Neuronal stem cell (in vitro differentiated cells): Measurements from ENCODE around the gene HERC5.

ENCODE experiments used
- DNase-seq: peaks from one replicate; pipeline ENCODE4 v3.0.0-alpha.2; 2013; ENCODE audit warnings: low spot score
- H2AFZ ChIP-seq: one replicate; pipeline ENCODE4 v1.6.1; 2013; ENCODE audit warnings: mild to moderate bottlenecking, low read length, inconsistent platforms
- H2AK5ac ChIP-seq: 2 replicates; pipeline ENCODE4 v1.6.1; 2013; ENCODE audit warnings: low read depth, mild to moderate bottlenecking, inconsistent platforms, low read length, moderate library complexity, mixed read lengths
- H2BK120ac ChIP-seq: 2 replicates; pipeline ENCODE4 v1.6.1; 2013; ENCODE audit warnings: low read depth, mild to moderate bottlenecking, inconsistent platforms, low read length, moderate library complexity, mixed read lengths
- H2BK12ac ChIP-seq: one replicate; pipeline ENCODE4 v1.6.1; 2013; ENCODE audit warnings: low read length, inconsistent platforms
- H2BK15ac ChIP-seq: 2 replicates; pipeline ENCODE4 v1.6.1; 2013; ENCODE audit warnings: mild to moderate bottlenecking, low read length, inconsistent platforms, mixed read lengths
- H2BK5ac ChIP-seq: one replicate; pipeline ENCODE4 v1.6.1; 2013; ENCODE audit warnings: inconsistent platforms, mild to moderate bottlenecking, low read length, moderate library complexity
- H3K14ac ChIP-seq: one replicate; pipeline ENCODE4 v1.6.1; 2013; ENCODE audit warnings: low read length, inconsistent platforms
- H3K18ac ChIP-seq: 2 replicates; pipeline ENCODE4 v1.6.1; 2013; ENCODE audit warnings: low read length, inconsistent platforms
- H3K23ac ChIP-seq: 2 replicates; pipeline ENCODE4 v1.6.1; 2013; ENCODE audit warnings: low read depth, mild to moderate bottlenecking, mixed read lengths, low read length, inconsistent platforms; ENCODE audit not compliant: poor library complexity
- H3K27ac ChIP-seq: replicated peaks from 3 replicates; pipeline ENCODE4 v1.5.1; 2013; ENCODE audit warnings: low read length, inconsistent platforms
- H3K27me3 ChIP-seq, 3 experiments: 2 replicates each; pipeline ENCODE4 v1.6.1; 2013; ENCODE audit warnings: low read length in 3 of 3, mild to moderate bottlenecking in 2 of 3, inconsistent platforms in 1 of 3, low read depth in 1 of 3, mixed read lengths in 1 of 3, moderate library complexity in 1 of 3; ENCODE audit not compliant: control insufficient read depth in 3 of 3, insufficient read depth in 3 of 3
- H3K36me3 ChIP-seq, 2 donors: replicated peaks in 1 of 2; 2 replicates each; pipeline ENCODE4 v1.6.1; 2013; ENCODE audit warnings: low read length in 2 of 2; ENCODE audit not compliant: control insufficient read depth in 2 of 2, insufficient read depth in 2 of 2
- H3K4ac ChIP-seq: 2 replicates; pipeline ENCODE4 v1.6.1; 2013; ENCODE audit warnings: inconsistent platforms, mild to moderate bottlenecking, low read length, moderate library complexity
- H3K4me1 ChIP-seq, 2 donors: 1 replicate in 1 of 2; 2 replicates in 1 of 2; pipeline ENCODE4 v1.6.1; 2013; ENCODE audit warnings: low read length in 2 of 2, low read depth in 1 of 2; ENCODE audit not compliant: control insufficient read depth in 2 of 2, insufficient read depth in 1 of 2
- H3K4me2 ChIP-seq: one replicate; pipeline ENCODE4 v1.6.1; 2013; ENCODE audit warnings: mild to moderate bottlenecking, low read length, inconsistent platforms; ENCODE audit not compliant: insufficient read depth, poor library complexity, severe bottlenecking
- H3K4me3 ChIP-seq, 2 donors: 2 replicates each; pipeline ENCODE4 v1.5.1; 2013; ENCODE audit warnings: low read length in 2 of 2, mild to moderate bottlenecking in 2 of 2, inconsistent platforms in 1 of 2, moderate library complexity in 1 of 2
- H3K79me1 ChIP-seq: one replicate; pipeline ENCODE4 v1.6.1; 2013; ENCODE audit warnings: low read depth, mild to moderate bottlenecking, inconsistent platforms, low read length, moderate library complexity
- H3K9ac ChIP-seq: one replicate; pipeline ENCODE4 v1.6.1; 2013; ENCODE audit warnings: mild to moderate bottlenecking, low read depth, low read length, inconsistent platforms; ENCODE audit not compliant: poor library complexity
- H3K9me3 ChIP-seq, 2 donors: replicated peaks in 1 of 2; 2 replicates each; pipeline versions ENCODE3 to v1.6.1; 2013; ENCODE audit warnings: low read length in 2 of 2, mild to moderate bottlenecking in 2 of 2, inconsistent platforms in 1 of 2, low read depth in 1 of 2, mixed read lengths in 1 of 2, moderate library complexity in 1 of 2; ENCODE audit not compliant: control insufficient read depth in 2 of 2, insufficient read depth in 1 of 2
- H4K8ac ChIP-seq: one replicate; pipeline ENCODE4 v1.6.1; 2013; ENCODE audit warnings: low read depth, mild to moderate bottlenecking, inconsistent platforms, low read length, moderate library complexity
- H4K91ac ChIP-seq: one replicate; pipeline ENCODE4 v1.6.1; 2013; ENCODE audit warnings: low read length, low read depth, mild to moderate bottlenecking, inconsistent platforms; ENCODE audit not compliant: poor library complexity
- WGBS, 2 donors: extraction: QIAGEN DNeasy Blood & Tissue Kit; methylation state at CpG; one replicate each; pipeline ENCODE4 v1.1.7; 2013; ENCODE audit warnings: missing lambda C conversion rate in 2 of 2, mixed read lengths in 1 of 2; ENCODE audit not compliant: insufficient read length in 2 of 2, insufficient replicate concordance in 1 of 2; ENCODE audit errors: extremely low coverage in 2 of 2; 5-methylcytosine and 5-hydroxymethylcytosine counted together

HERC5 gene

GRCh38 chr4:88524171-88524570 lies 67.3 kb downstream of the HERC5 start:
- H3K79me1 ChIP-seq: peaks cover 6% of the 10 kb centered on the region
- DNase-seq: no peak
- peak overlapping the region; percentile 77 for H3K4me2 ChIP-seq
- no peaks in the 10 kb centered on the region for H3K9me3 ChIP-seq
- no peak overlapping the region for H3K14ac ChIP-seq
- H3K27ac ChIP-seq: no peak overlapping the region
- H3K4me3 ChIP-seq: peak overlapping the region in 1 of 2 donors; percentile 82
- no peak overlapping the region for H3K18ac ChIP-seq
- no peak overlapping the region for H3K9ac ChIP-seq
- H3K4me1 ChIP-seq: peaks cover 2 to 6% of the 10 kb centered on the region in 2 donors
- H2AFZ ChIP-seq: peak overlapping the region; percentile 95
- no peaks in the 10 kb centered on the region for H3K27me3 ChIP-seq
- no peak overlapping the region for H2AK5ac ChIP-seq
- WGBS, 2 donors: no CpG with 5 or more reads among the region's 2 CpGs
- peaks cover 4 to 24% of the 10 kb centered on the region in 2 donors for H3K36me3 ChIP-seq
- H2BK5ac ChIP-seq: no peak overlapping the region
- no peak overlapping the region for H2BK120ac ChIP-seq
- H4K8ac ChIP-seq: no peak overlapping the region
- H3K23ac ChIP-seq: no peak overlapping the region
- no peak overlapping the region for H2BK15ac ChIP-seq
- no peak overlapping the region for H2BK12ac ChIP-seq
- H4K91ac ChIP-seq: no peak overlapping the region
- no peak overlapping the region for H3K4ac ChIP-seq

- Histone ChIP-seq H3K79me1 (peaks cover 6% of the 10 kb centered on the region), H3K9me3 (no peaks in the 10 kb centered on the region), H3K14ac (no peak overlapping the region), H4K8ac (no peak overlapping the region), H3K18ac (no peak overlapping the region), H4K91ac (no peak overlapping the region), H2BK12ac (no peak overlapping the region), H3K4me2 (no peak overlapping the region), H2BK5ac (no peak overlapping the region), H3K27ac (no peak overlapping the region), H2AFZ (no peak overlapping the region), H2BK120ac (no peak overlapping the region), H3K9ac (no peak overlapping the region), H2BK15ac (no peak overlapping the region), H3K4me1 (peaks cover 2 to 6% of the 10 kb centered on the region in 2 donors), H3K4ac (no peak overlapping the region), H3K27me3 (no peaks in the 10 kb centered on the region), H3K36me3 (peaks cover 2 to 8% of the 10 kb centered on the region in 2 donors), H3K4me3 (no peak overlapping the region), H3K23ac (no peak overlapping the region), H2AK5ac (no peak overlapping the region)
- no peak for DNase-seq
- no CpG with 5 or more reads among the region's 1 CpG for WGBS, 2 donors
These were observed 69.4 kb downstream of the HERC5 start for GRCh38 chr4:88526221-88526815.

GRCh38 chr4:88527787-88528186 lies 70.9 kb downstream of the HERC5 start:
- H3K4me1 ChIP-seq: peaks cover 2% of the 10 kb centered on the region in 2 donors
- DNase-seq: no peak
- H3K9me3 ChIP-seq: no peaks in the 10 kb centered on the region
- no peak overlapping the region for H3K23ac ChIP-seq
- H2BK5ac ChIP-seq: no peak overlapping the region
- H3K4me2 ChIP-seq: no peak overlapping the region
- H3K9ac ChIP-seq: peak overlapping the region; percentile 0
- peak overlapping the region; percentile 89 for H2AK5ac ChIP-seq
- H4K8ac ChIP-seq: no peak overlapping the region
- no peak overlapping the region for H2BK120ac ChIP-seq
- H3K18ac ChIP-seq: no peak overlapping the region
- H2AFZ ChIP-seq: no peak overlapping the region
- no peaks in the 10 kb centered on the region for H3K36me3 ChIP-seq
- H3K4me3 ChIP-seq: no peak overlapping the region
- H3K4ac ChIP-seq: no peak overlapping the region
- H3K79me1 ChIP-seq: peaks cover 4% of the 10 kb centered on the region
- no peak overlapping the region for H3K27ac ChIP-seq
- no peak overlapping the region for H2BK12ac ChIP-seq
- no peak overlapping the region for H2BK15ac ChIP-seq
- no peaks in the 10 kb centered on the region for H3K27me3 ChIP-seq
- H4K91ac ChIP-seq: no peak overlapping the region
- WGBS, 2 donors: no CpG with 5 or more reads among the region's 8 CpGs
- no peak overlapping the region for H3K14ac ChIP-seq

- Histone ChIP-seq H3K9ac (no peak overlapping the region), H2AFZ (no peak overlapping the region), H3K23ac (no peak overlapping the region), H3K4me2 (no peak overlapping the region), H3K18ac (no peak overlapping the region), H4K91ac (no peak overlapping the region), H3K79me1 (no peaks in the 10 kb centered on the region), H2BK12ac (no peak overlapping the region), H2BK5ac (no peak overlapping the region), H3K36me3 (no peaks in the 10 kb centered on the region), H2BK120ac (no peak overlapping the region), H3K27me3 (no peaks in the 10 kb centered on the region), H2AK5ac (no peak overlapping the region), H3K4me3 (no peak overlapping the region), H3K4me1 (peaks cover 2 to 3% of the 10 kb centered on the region in 2 donors), H4K8ac (no peak overlapping the region), H3K14ac (no peak overlapping the region), H3K4ac (no peak overlapping the region), H3K9me3 (no peaks in the 10 kb centered on the region), H3K27ac (no peak overlapping the region), H2BK15ac (no peak overlapping the region)
- no peak for DNase-seq
- no CpG with 5 or more reads among the region's 3 CpGs for WGBS, 2 donors
These were observed 71.9 kb downstream of the HERC5 start for GRCh38 chr4:88528861-88529260.
